Vagina (tissue), 2 donors: Measurements from ENCODE around the gene ZNF823.

ENCODE experiments used
- CTCF ChIP-seq, 3 experiments: fragments of 450-650 bp in 2 of 3; fragments of 200-600 bp in 1 of 3; sonication (generic) in 1 of 3; IDR thresholded peaks; one replicate each; pipeline ENCODE4 v1.5.1; 2017 to 2019; ENCODE audit warnings: antibody characterized with exemption in 3 of 3, mild to moderate bottlenecking in 2 of 3, moderate library complexity in 2 of 3
- POLR2AphosphoS5 ChIP-seq, 2 donors: sonication (generic); formaldehyde crosslinking; IDR thresholded peaks; one replicate each; pipeline ENCODE4 v1.9.0; 2017; ENCODE audit warnings: antibody characterized with exemption in 2 of 2, mild to moderate bottlenecking in 2 of 2, low read depth in 1 of 2; ENCODE audit not compliant: insufficient read depth in 1 of 2

GRCh38 chr19:11763611-11764010 is 24.9 kb upstream of the ZNF823 start:
- TF ChIP-seq CTCF (IDR thresholded peaks at IDR 0.05) (no peak), POLR2AphosphoS5 (IDR thresholded peaks at IDR 0.05; ENCODE audit: insufficient read depth in 1 of 2, low read depth in 1 of 2) (no peak)
